ENCODE data around the gene ARAP2. TPM values are rescaled to one million over a fixed set of nuclear protein-coding genes. Genes with fewer than 3 reads are reported as not detected.

ARAP2 gene
- total RNA-seq, 1 experiment from 2014 or later, result 0.24 TPM

DNA sequence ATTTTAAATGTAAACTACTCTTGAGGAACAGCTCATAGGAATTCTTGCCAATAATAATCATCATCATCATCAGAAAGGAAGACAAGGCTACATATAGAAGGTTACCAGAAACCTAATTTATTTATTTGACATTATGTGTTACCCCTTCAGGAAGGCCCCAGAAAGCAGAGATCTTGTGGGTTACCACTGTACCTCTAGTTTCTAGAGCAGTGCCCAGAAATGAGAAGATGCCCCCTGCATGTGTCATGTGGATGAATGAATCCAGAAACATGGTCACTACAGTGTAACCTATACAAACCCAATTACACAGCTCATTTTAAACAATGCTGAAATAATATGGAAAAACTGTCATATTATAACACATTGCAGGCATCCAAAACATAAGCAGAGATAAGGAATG lies 70.4 kb downstream of the ARAP2 start:
- no peaks in the 10 kb centered on the region for H3K4me1 ChIP-seq (replicated peaks)
- no peak overlapping the region for H3K4me3 ChIP-seq
- H3K36me3 ChIP-seq, result no peaks in the 10 kb centered on the region
- H3K27ac ChIP-seq, result no peak overlapping the region
- no peaks in the 10 kb centered on the region for H3K27me3 ChIP-seq (replicated peaks)
- no peaks in the 10 kb centered on the region for H3K9me3 ChIP-seq (replicated peaks)
- no peak for DNase-seq (ENCODE audit: low read depth in 1 of 2, low spot score in 2 of 2)

DNA sequence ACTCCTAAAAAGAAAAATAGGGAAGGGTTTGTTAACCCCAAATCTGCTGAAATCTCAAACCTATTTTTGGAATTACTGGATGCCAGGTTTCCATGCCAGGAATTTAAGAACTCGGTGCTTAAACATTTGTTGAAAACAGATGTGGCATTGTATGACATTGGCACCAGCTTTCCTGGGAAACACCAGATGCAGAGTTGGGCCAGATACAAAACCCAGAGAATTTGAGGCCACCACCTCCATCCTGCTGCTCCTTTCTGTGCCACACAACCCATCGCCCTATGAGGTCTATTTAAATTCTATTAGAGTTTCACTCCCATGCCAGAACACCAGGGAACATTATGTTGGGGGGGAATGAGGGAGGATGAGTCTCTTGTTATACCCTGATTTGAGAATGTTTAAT lies 71.7 kb downstream of the ARAP2 start:
- H3K4me3 ChIP-seq, result no peak overlapping the region
- no peaks in the 10 kb centered on the region for H3K36me3 ChIP-seq
- no peaks in the 10 kb centered on the region for H3K27me3 ChIP-seq (replicated peaks)
- no peaks in the 10 kb centered on the region for H3K4me1 ChIP-seq (replicated peaks)
- H3K9me3 ChIP-seq (replicated peaks), result no peaks in the 10 kb centered on the region
- H3K27ac ChIP-seq, result no peak overlapping the region
- no peak for DNase-seq (ENCODE audit: low read depth in 1 of 2, low spot score in 2 of 2)

DNA sequence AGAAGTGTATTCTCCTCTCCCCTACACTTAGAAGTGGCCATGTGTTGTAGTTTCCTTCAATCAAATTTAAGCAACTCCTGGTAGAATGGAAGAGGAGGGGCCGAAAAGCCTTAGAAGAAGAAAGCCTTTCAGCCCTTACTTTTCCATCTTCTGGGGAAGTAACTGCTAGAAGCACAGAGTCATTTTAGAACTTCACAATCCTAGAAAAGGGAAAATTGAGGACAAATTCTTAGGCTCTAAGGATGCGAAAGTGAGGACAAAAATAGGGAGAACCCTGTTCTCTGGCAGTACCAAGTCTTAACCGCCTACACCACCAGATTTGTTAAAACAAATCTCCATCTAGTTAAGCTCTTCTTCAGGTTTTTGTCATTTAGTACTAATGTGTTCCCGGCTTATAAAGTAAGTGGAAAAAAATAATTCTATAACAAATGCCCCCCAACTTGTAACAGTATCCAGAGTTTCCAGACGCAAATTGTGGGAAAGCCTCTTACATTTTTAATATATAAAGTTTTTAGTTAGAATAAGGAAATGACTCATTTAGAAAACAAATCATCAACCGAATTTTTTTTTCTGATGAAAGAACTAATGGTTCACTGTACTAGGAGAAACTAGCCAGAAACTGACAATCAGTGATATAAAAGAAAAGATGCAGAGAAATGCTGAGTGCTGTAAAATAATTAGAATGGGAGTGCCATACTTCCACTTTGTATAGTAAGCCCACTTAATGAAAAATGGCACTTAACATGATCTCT lies 76.0 kb downstream of the ARAP2 start:
- Histone ChIP-seq H3K27me3 (replicated peaks) (no peaks in the 10 kb centered on the region), H3K9me3 (replicated peaks) (no peaks in the 10 kb centered on the region), H3K4me1 (replicated peaks) (no peaks in the 10 kb centered on the region), H3K4me3 (no peak overlapping the region), H3K36me3 (no peaks in the 10 kb centered on the region), H3K27ac (no peak overlapping the region)
- DNase-seq (ENCODE audit: low read depth in 1 of 2, low spot score in 2 of 2), result no peak

DNA sequence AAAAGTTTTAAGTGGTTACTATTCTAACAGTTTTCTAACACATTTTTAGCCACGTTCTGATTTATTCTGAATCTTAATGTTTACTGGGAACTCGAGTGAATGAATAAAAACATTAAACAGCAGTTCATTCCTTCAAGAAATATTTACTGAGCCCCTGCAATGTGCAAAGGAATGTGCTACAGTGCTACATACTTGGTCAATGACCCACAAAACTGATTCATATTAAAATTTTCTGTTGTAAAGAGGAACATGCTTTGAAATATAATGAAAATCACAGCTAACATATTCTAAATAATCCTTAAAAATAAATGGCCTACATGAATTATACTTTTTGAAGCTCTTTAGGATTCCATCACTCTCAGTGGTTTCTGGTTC lies 78.7 kb downstream of the ARAP2 start:
- Histone ChIP-seq H3K27me3 (replicated peaks) (no peaks in the 10 kb centered on the region), H3K36me3 (no peaks in the 10 kb centered on the region), H3K9me3 (replicated peaks) (no peaks in the 10 kb centered on the region), H3K4me3 (no peak overlapping the region), H3K27ac (no peak overlapping the region), H3K4me1 (replicated peaks) (no peaks in the 10 kb centered on the region)
- no peak for DNase-seq (ENCODE audit: low read depth in 1 of 2, low spot score in 2 of 2)

DNA sequence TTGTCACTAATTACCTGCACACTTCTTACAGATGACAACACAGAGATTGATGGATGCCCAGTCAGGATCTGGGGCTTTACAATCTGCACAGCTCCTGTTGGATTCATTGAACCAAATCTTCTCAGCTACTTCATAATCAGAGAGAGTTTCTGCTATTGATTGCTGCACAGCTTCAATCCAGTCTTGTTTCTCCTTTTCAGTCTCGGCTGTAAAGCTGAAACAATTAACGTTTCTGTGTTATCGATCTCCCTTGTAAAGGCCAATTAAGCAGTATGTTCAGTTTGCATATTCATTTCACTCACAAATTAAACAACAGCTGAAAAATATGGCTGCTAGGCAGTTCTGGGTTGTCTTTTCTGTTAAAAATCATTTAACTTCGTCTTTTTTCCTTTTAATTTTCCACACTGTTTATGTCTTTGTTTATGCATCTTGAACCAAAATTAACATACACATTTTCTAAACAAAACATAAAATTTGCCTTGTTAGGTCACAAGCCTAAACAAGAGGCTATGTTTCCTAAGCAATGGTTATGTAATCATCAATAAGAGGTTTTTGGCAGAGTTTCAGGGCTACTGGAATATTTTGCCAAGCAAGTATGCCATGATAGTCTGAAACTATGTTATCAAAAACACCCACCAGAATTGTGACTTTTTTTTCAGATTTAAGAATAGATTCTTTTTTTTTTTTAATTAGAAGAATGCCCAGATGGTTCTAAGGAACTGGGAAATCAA lies 79.2 kb downstream of the ARAP2 start:
- Histone ChIP-seq H3K4me1 (replicated peaks) (no peaks in the 10 kb centered on the region), H3K27ac (no peak overlapping the region), H3K27me3 (replicated peaks) (no peaks in the 10 kb centered on the region), H3K4me3 (no peak overlapping the region), H3K36me3 (no peaks in the 10 kb centered on the region), H3K9me3 (replicated peaks) (no peaks in the 10 kb centered on the region)
- no peak for DNase-seq (ENCODE audit: low read depth in 1 of 2, low spot score in 2 of 2)

DNA sequence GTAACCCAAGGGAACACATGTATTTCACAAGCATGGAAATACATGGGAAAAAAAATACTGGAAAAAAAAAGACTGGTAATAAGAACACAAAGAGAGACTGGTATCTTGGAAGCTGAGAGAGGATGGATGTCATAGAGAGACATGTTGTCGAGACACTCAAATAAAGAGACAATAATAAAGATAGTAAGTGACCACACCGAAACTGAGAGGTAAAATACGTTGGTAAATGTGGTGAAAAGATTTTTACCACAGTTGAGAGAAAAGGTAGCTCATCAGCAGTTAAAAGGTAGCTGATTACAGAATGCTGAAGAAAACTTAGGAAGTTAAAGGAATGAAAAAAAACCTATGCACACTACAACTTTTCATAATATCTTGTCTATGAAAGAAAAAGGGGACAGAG lies 81.1 kb downstream of the ARAP2 start:
- no peaks in the 10 kb centered on the region for H3K9me3 ChIP-seq (replicated peaks)
- no peaks in the 10 kb centered on the region for H3K4me1 ChIP-seq (replicated peaks)
- H3K27ac ChIP-seq, result no peak overlapping the region
- H3K36me3 ChIP-seq, result no peaks in the 10 kb centered on the region
- no peaks in the 10 kb centered on the region for H3K27me3 ChIP-seq (replicated peaks)
- DNase-seq (ENCODE audit: low read depth in 1 of 2, low spot score in 2 of 2), result no peak
- no peak overlapping the region for H3K4me3 ChIP-seq

DNA sequence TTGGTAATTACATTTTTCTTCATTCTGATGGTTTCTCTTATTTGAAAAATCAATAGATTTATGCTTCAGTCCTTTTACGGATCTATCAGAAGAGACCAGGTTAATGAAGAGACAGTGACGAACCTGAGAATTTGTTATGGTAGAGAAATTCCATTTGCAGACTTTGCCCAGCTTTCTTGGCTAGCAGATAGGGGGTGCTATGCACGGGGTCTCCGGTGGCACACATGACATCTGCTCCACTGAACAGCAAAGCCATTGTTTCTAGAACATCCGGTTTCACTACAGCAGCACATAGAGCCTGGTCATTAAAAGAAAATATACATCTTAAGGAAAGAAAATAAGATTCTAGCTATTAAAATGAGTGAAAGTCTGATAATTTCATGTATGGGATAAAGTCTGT lies 85.1 kb downstream of the ARAP2 start:
- Histone ChIP-seq H3K27ac (no peak overlapping the region), H3K36me3 (no peaks in the 10 kb centered on the region), H3K27me3 (replicated peaks) (no peaks in the 10 kb centered on the region), H3K9me3 (replicated peaks) (no peaks in the 10 kb centered on the region), H3K4me1 (replicated peaks) (no peaks in the 10 kb centered on the region), H3K4me3 (no peak overlapping the region)
- no peak for DNase-seq (ENCODE audit: low read depth in 1 of 2, low spot score in 2 of 2)

DNA sequence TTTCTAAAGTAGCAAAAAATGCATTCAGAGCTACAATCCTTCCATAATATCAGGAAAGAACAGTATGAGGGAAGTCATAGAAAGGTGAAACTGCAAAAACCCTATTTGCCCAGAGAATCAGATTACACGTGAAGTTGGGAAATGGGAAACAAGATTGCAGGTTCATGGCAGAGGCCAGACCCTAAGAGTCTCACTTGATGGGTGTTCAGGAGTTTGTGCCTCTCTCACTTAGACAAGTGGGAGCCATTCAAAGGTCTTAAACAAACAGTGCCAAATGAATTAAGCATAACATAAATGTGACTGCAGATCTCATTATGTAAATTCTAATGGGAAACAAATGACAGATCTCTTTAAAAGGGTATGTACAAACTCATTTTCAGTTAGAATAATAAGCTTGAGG lies 91.6 kb downstream of the ARAP2 start:
- Histone ChIP-seq H3K36me3 (no peaks in the 10 kb centered on the region), H3K27me3 (replicated peaks) (no peaks in the 10 kb centered on the region), H3K27ac (no peak overlapping the region), H3K4me1 (replicated peaks) (no peaks in the 10 kb centered on the region), H3K4me3 (no peak overlapping the region), H3K9me3 (replicated peaks) (no peaks in the 10 kb centered on the region)
- no peak for DNase-seq (ENCODE audit: low read depth in 1 of 2, low spot score in 2 of 2)

DNA sequence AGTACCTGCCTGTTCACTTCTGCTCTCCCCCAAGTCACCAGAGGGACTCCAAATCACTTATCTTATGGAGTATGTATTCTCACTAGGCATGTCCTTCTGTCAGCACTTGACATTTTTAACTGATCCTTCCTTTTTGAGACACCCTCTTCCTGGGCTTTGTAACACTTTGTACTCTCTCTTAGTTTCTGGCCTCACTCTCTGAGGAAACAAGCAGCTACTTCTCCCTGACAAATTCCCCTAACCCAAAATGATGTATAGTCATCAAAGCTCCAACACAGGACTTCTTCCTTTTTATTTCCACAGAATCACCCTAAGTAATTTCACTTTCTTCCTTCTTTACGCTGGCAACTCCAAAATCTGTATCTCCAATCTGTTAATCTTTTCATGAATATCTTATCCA lies 101.8 kb downstream of the ARAP2 start:
- no peaks in the 10 kb centered on the region for H3K36me3 ChIP-seq
- no peaks in the 10 kb centered on the region for H3K4me1 ChIP-seq (replicated peaks)
- no peaks in the 10 kb centered on the region for H3K9me3 ChIP-seq (replicated peaks)
- H3K4me3 ChIP-seq, result no peak overlapping the region
- no peaks in the 10 kb centered on the region for H3K27me3 ChIP-seq (replicated peaks)
- no peak overlapping the region for H3K27ac ChIP-seq
- no peak for DNase-seq (ENCODE audit: low read depth in 1 of 2, low spot score in 2 of 2)

DNA sequence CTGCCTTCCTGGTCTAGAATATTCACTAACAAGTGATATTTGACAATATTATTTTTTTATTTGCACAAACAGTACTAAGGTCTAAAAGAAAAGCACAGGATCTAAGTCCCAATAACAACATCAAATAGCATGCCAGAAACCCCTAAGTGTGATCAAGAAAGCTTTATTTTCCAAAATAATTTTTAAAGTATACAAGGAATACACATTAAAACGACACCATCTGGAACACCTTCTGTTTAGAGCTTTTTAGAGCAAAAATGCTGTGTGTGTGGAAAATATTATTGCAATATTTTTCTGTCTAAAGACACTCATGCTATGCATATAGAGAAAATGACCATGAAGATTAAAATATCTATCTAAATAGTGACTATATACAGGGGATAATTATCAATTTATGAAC lies 103.1 kb downstream of the ARAP2 start:
- Histone ChIP-seq H3K9me3 (replicated peaks) (no peaks in the 10 kb centered on the region), H3K36me3 (no peaks in the 10 kb centered on the region), H3K4me3 (no peak overlapping the region), H3K27ac (no peak overlapping the region), H3K4me1 (replicated peaks) (no peaks in the 10 kb centered on the region), H3K27me3 (replicated peaks) (no peaks in the 10 kb centered on the region)
- no peak for DNase-seq (ENCODE audit: low read depth in 1 of 2, low spot score in 2 of 2)

DNA sequence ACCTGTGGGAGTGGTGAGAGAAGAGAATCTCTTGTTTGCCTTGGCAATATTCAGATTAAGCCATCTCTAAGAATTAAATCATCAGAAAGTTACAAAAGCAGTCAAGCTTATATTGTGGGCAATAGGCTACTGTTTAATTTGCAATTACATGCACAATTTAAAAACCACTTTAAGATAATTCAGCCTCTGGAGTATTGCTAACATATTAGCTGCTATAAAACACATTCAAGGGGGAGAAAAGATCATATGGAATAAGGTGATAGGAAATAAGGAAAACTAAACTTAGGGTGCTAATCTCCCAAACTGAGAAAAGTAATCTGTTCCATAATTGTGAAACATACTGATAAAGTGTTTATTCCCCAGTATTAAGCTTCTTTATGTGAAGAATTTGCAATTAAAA lies 103.9 kb downstream of the ARAP2 start:
- Histone ChIP-seq H3K36me3 (no peaks in the 10 kb centered on the region), H3K27ac (no peak overlapping the region), H3K4me1 (replicated peaks) (no peaks in the 10 kb centered on the region), H3K4me3 (no peak overlapping the region), H3K9me3 (replicated peaks) (no peaks in the 10 kb centered on the region), H3K27me3 (replicated peaks) (no peaks in the 10 kb centered on the region)
- no peak for DNase-seq (ENCODE audit: low read depth in 1 of 2, low spot score in 2 of 2)

DNA sequence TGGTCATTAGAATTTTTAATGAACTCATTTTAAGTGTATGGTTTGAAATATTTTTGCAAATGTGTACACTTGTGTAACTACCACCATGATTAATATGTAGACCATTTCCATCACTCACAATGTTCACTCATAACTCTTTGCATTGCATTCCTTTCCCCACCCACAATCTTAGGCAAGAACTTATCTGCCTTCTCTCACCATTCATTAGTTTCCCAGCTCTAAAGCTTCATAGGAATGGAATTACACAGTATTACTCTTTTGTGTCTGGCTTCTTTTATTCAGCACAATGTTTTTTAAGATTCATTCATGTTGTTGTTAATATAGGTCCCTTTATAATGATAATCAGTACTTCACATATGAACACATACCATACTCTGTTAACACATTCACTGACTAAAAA lies 106.1 kb downstream of the ARAP2 start:
- H3K27ac ChIP-seq, result no peak overlapping the region
- H3K9me3 ChIP-seq (replicated peaks), result no peaks in the 10 kb centered on the region
- H3K36me3 ChIP-seq, result no peaks in the 10 kb centered on the region
- no peaks in the 10 kb centered on the region for H3K27me3 ChIP-seq (replicated peaks)
- DNase-seq (ENCODE audit: low read depth in 1 of 2, low spot score in 2 of 2), result no peak
- no peaks in the 10 kb centered on the region for H3K4me1 ChIP-seq (replicated peaks)
- no peak overlapping the region for H3K4me3 ChIP-seq

DNA sequence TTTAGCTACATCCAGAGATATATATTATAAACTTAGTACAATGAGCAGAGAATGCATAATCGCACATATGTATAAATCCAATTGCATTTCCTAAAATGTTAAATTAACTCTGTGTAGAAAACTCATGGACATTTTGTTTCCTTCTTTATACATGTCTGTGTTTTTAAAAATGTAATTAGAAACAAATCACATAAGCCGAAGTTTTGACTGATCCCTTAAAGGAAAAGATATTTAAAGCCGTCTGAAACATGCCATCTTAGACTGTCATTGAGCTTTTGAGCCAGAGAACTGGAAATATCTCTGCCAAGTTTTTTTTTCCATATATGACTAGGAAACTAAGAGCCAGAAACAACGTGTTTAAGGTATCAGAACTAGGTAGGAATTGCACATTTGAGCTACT lies 107.0 kb downstream of the ARAP2 start:
- H3K4me3 ChIP-seq, result no peak overlapping the region
- no peaks in the 10 kb centered on the region for H3K4me1 ChIP-seq (replicated peaks)
- no peaks in the 10 kb centered on the region for H3K9me3 ChIP-seq (replicated peaks)
- no peaks in the 10 kb centered on the region for H3K27me3 ChIP-seq (replicated peaks)
- H3K27ac ChIP-seq, result no peak overlapping the region
- no peak for DNase-seq (ENCODE audit: low read depth in 1 of 2, low spot score in 2 of 2)
- no peaks in the 10 kb centered on the region for H3K36me3 ChIP-seq

DNA sequence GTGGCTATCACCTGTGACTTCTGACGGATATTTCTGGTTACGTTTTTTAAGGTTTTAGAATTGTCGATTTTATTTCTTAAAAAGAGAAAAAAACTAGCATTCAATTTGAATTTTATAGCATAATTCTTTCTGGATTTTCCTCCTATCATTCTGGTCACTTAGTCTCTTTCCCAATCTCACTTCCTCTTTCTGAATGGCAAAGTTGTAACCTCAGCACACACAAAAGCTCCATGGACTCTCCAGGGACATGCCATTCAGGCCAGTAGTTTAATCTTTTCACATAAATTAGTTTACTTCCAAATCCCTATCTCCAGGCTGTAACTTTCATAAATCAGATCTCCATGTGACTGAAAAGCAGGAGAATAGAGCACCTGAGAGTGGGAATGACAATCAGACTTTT lies 110.7 kb downstream of the ARAP2 start:
- H3K4me3 ChIP-seq, result no peak overlapping the region
- H3K4me1 ChIP-seq (replicated peaks), result no peaks in the 10 kb centered on the region
- no peaks in the 10 kb centered on the region for H3K36me3 ChIP-seq
- no peak overlapping the region for H3K27ac ChIP-seq
- DNase-seq (ENCODE audit: low read depth in 1 of 2, low spot score in 2 of 2), result no peak
- no peaks in the 10 kb centered on the region for H3K27me3 ChIP-seq (replicated peaks)
- H3K9me3 ChIP-seq (replicated peaks), result no peaks in the 10 kb centered on the region

DNA sequence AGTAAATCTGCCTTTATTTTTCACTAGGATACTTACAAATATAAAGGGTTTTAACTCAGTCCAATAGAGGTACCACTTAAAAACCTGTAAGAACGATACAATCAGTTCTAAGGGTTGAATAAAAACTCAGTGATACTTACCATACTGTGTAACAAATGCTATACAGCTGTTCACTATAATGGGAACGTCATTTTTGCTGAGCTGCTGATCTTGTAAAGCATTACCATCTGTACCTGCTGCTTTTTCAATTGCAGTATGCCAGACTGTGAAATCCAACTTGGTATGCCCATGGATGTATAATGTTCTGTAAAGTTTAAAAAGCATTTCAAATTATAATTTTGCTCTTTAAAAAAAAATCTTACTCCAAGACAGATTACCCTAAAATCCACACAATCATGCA lies 111.2 kb downstream of the ARAP2 start:
- H3K27me3 ChIP-seq (replicated peaks), result no peaks in the 10 kb centered on the region
- no peak for DNase-seq (ENCODE audit: low read depth in 1 of 2, low spot score in 2 of 2)
- no peak overlapping the region for H3K4me3 ChIP-seq
- no peaks in the 10 kb centered on the region for H3K9me3 ChIP-seq (replicated peaks)
- H3K4me1 ChIP-seq (replicated peaks), result no peaks in the 10 kb centered on the region
- no peak overlapping the region for H3K27ac ChIP-seq
- H3K36me3 ChIP-seq, result no peaks in the 10 kb centered on the region
